SK-N-SH treated with all-trans-retinoic acid at 6 μM for 48 hours (cell line): Measurements from ENCODE around the gene PRSS21.

Experiments
- ATAC-seq: fragments of 200-7000 bp; cut with Tn5 transposase; 3 replicates; pipeline ENCODE4 v1.9.1; 2020; ENCODE audit warnings: mild to moderate bottlenecking, moderate library complexity
- ARNTL ChIP-seq: fragments of 450-650 bp; formaldehyde crosslinking; IDR thresholded peaks from 2 replicates; pipeline ENCODE4 v1.5.0; 2020; ENCODE audit warnings: low read depth, mild to moderate bottlenecking, moderate library complexity, borderline replicate concordance
- BACH2 ChIP-seq: fragments of 250-450 bp; sonication (Bioruptor Pico); IDR thresholded peaks from 2 replicates; pipeline ENCODE4 v1.9.0; 2021; ENCODE audit warnings: mild to moderate bottlenecking, borderline replicate concordance
- CSDC2 ChIP-seq: fragments of 250-450 bp; sonication (Bioruptor Pico); IDR thresholded peaks from 2 replicates; pipeline ENCODE4 v1.5.0; 2020; ENCODE audit warnings: mild to moderate bottlenecking, moderate library complexity
- GLIS3 ChIP-seq: fragments of 250-450 bp; sonication (Bioruptor Pico); IDR thresholded peaks from 2 replicates; pipeline ENCODE4 v1.5.0; 2020; ENCODE audit warnings: mild to moderate bottlenecking, moderate library complexity
- ISL1 ChIP-seq: fragments of 250-450 bp; sonication (Bioruptor Pico); IDR thresholded peaks from 2 replicates; pipeline ENCODE4 v2.1.2; 2022; ENCODE audit warnings: mild to moderate bottlenecking, moderate library complexity
- OSR1 ChIP-seq: fragments of 250-450 bp; sonication (Bioruptor Pico); IDR thresholded peaks from 2 replicates; pipeline ENCODE4 v1.8.0; 2022; ENCODE audit warnings: moderate library complexity, mild to moderate bottlenecking, inconsistent platforms
- PPARA ChIP-seq: fragments of 250-450 bp; sonication (Bioruptor Pico); IDR thresholded peaks from 2 replicates; pipeline ENCODE4 v1.5.0; 2020; ENCODE audit warnings: mild to moderate bottlenecking, borderline replicate concordance
- RARB ChIP-seq: fragments of 250-450 bp; sonication (Bioruptor Pico); IDR thresholded peaks from 2 replicates; pipeline ENCODE4 v1.8.0; 2021; ENCODE audit warnings: mild to moderate bottlenecking, moderate library complexity
- SNAI2 ChIP-seq: fragments of 250-450 bp; sonication (Bioruptor Pico); IDR thresholded peaks from 2 replicates; pipeline ENCODE4 v1.5.0; 2020; ENCODE audit warnings: mild to moderate bottlenecking, moderate library complexity
- TCF4 ChIP-seq: fragments of 250-450 bp; sonication (Bioruptor Pico); IDR thresholded peaks from 2 replicates; pipeline ENCODE4 v1.8.0; 2021; ENCODE audit warnings: mild to moderate bottlenecking, moderate library complexity, borderline replicate concordance
- TOX ChIP-seq: fragments of 250-450 bp; sonication (Bioruptor Pico); IDR thresholded peaks from 2 replicates; pipeline ENCODE4 v1.8.0; 2021; ENCODE audit warnings: mild to moderate bottlenecking, moderate library complexity, borderline replicate concordance
- ZC3H10 ChIP-seq: fragments of 250-450 bp; sonication (Bioruptor Pico); IDR thresholded peaks from 2 replicates; pipeline ENCODE4 v1.5.1; 2021; ENCODE audit warnings: mild to moderate bottlenecking, moderate library complexity
- ZFP3 ChIP-seq: fragments of 250-450 bp; sonication (Bioruptor Pico); IDR thresholded peaks from 2 replicates; pipeline ENCODE4 v1.5.0; 2020; ENCODE audit warnings: mild to moderate bottlenecking, moderate library complexity
- ZNF565 ChIP-seq: fragments of 450-650 bp; formaldehyde crosslinking; conservative IDR thresholded peaks from 2 replicates; pipeline ENCODE4 v1.5.0; 2020; ENCODE audit warnings: low read depth, mild to moderate bottlenecking, moderate library complexity
- ZNF70 ChIP-seq: fragments of 450-650 bp; formaldehyde crosslinking; IDR thresholded peaks from 2 replicates; pipeline ENCODE4 v1.5.0; 2020; ENCODE audit warnings: mild to moderate bottlenecking, moderate library complexity
- ZNF8 ChIP-seq: fragments of 450-650 bp; formaldehyde crosslinking; IDR thresholded peaks from 2 replicates; pipeline ENCODE4 v1.5.0; 2020; ENCODE audit warnings: mild to moderate bottlenecking, moderate library complexity
- TF ChIP-seq, protein P1 (sequence below): fragments of 250-450 bp; sonication (Bioruptor Pico); IDR thresholded peaks from 2 replicates; pipeline ENCODE4 v1.5.0; 2020; ENCODE audit warnings: mild to moderate bottlenecking, moderate library complexity
- TF ChIP-seq, protein P2 (sequence below): fragments of 250-450 bp; sonication (Bioruptor Pico); IDR thresholded peaks from 2 replicates; pipeline ENCODE4 v1.5.1; 2020; ENCODE audit warnings: low read depth, mild to moderate bottlenecking, moderate library complexity
- TF ChIP-seq, protein P3 (sequence below): fragments of 250-450 bp; sonication (Bioruptor Pico); IDR thresholded peaks from 2 replicates; pipeline ENCODE4 v1.5.1; 2021; ENCODE audit warnings: mild to moderate bottlenecking, moderate library complexity
- TF ChIP-seq, protein P4 (sequence below): fragments of 250-450 bp; sonication (Bioruptor Pico); IDR thresholded peaks from 2 replicates; pipeline ENCODE4 v1.8.0; 2020; ENCODE audit warnings: mild to moderate bottlenecking, moderate library complexity, borderline replicate concordance

The PRSS21 gene

GRCh38 chr16:2822496-2822895 lies 5.5 kb downstream of the PRSS21 start:
- ATAC-seq: no peak
- TF ChIP-seq ZNF565: no peak
- TF ChIP-seq ZNF70 (CRISPR knock-in tag): no peak
- no peak for TF ChIP-seq ZNF8 (CRISPR knock-in tag)
- TF ChIP-seq ISL1 (CRISPR knock-in tag): no peak
- TF ChIP-seq ZC3H10: no peak
- TF ChIP-seq OSR1 (CRISPR knock-in tag): no peak
- TF ChIP-seq, protein P1, sequence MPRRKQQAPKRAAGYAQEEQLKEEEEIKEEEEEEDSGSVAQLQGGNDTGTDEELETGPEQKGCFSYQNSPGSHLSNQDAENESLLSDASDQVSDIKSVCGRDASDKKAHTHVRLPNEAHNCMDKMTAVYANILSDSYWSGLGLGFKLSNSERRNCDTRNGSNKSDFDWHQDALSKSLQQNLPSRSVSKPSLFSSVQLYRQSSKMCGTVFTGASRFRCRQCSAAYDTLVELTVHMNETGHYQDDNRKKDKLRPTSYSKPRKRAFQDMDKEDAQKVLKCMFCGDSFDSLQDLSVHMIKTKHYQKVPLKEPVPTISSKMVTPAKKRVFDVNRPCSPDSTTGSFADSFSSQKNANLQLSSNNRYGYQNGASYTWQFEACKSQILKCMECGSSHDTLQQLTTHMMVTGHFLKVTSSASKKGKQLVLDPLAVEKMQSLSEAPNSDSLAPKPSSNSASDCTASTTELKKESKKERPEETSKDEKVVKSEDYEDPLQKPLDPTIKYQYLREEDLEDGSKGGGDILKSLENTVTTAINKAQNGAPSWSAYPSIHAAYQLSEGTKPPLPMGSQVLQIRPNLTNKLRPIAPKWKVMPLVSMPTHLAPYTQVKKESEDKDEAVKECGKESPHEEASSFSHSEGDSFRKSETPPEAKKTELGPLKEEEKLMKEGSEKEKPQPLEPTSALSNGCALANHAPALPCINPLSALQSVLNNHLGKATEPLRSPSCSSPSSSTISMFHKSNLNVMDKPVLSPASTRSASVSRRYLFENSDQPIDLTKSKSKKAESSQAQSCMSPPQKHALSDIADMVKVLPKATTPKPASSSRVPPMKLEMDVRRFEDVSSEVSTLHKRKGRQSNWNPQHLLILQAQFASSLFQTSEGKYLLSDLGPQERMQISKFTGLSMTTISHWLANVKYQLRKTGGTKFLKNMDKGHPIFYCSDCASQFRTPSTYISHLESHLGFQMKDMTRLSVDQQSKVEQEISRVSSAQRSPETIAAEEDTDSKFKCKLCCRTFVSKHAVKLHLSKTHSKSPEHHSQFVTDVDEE (CRISPR knock-in tag): no peak
- TF ChIP-seq TCF4 (CRISPR knock-in tag): no peak
- TF ChIP-seq, protein P2, sequence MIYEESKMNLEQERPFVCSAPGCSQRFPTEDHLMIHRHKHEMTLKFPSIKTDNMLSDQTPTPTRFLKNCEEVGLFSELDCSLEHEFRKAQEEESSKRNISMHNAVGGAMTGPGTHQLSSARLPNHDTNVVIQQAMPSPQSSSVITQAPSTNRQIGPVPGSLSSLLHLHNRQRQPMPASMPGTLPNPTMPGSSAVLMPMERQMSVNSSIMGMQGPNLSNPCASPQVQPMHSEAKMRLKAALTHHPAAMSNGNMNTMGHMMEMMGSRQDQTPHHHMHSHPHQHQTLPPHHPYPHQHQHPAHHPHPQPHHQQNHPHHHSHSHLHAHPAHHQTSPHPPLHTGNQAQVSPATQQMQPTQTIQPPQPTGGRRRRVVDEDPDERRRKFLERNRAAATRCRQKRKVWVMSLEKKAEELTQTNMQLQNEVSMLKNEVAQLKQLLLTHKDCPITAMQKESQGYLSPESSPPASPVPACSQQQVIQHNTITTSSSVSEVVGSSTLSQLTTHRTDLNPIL: no peak
- no peak for TF ChIP-seq PPARA (CRISPR knock-in tag)
- TF ChIP-seq, protein P3, sequence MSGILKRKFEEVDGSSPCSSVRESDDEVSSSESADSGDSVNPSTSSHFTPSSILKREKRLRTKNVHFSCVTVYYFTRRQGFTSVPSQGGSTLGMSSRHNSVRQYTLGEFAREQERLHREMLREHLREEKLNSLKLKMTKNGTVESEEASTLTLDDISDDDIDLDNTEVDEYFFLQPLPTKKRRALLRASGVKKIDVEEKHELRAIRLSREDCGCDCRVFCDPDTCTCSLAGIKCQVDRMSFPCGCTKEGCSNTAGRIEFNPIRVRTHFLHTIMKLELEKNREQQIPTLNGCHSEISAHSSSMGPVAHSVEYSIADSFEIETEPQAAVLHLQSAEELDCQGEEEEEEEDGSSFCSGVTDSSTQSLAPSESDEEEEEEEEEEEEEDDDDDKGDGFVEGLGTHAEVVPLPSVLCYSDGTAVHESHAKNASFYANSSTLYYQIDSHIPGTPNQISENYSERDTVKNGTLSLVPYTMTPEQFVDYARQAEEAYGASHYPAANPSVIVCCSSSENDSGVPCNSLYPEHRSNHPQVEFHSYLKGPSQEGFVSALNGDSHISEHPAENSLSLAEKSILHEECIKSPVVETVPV (CRISPR knock-in tag): no peak

DNA sequence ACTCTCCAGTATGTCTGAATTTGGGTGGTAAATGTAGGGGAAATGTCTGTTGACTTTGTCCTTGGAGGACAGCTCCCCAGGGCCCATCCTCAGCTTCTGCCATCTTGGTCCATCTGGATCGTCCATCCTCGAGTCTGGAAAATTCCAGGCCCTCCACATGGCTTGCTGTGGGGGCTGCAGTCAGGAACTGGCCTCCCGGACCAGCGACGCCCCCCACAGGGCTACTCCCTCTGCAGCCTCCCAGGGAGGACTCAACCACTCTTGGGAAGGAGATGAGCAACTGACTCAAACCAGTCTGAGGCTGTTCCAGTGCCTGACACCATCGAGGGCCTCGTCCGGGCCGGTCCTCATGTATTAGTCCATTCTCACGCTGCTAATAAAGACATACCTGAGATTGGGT lies 7.6 kb downstream of the PRSS21 start:
- ATAC-seq: no peak
- TF ChIP-seq ZNF8 (CRISPR knock-in tag) (no peak), BACH2 (CRISPR knock-in tag) (no peak), ARNTL (no peak), RARB (no peak), ZNF565 (no peak), ZNF70 (CRISPR knock-in tag) (no peak), CSDC2 (CRISPR knock-in tag) (no peak), PPARA (CRISPR knock-in tag) (no peak)
- TF ChIP-seq, protein P4, sequence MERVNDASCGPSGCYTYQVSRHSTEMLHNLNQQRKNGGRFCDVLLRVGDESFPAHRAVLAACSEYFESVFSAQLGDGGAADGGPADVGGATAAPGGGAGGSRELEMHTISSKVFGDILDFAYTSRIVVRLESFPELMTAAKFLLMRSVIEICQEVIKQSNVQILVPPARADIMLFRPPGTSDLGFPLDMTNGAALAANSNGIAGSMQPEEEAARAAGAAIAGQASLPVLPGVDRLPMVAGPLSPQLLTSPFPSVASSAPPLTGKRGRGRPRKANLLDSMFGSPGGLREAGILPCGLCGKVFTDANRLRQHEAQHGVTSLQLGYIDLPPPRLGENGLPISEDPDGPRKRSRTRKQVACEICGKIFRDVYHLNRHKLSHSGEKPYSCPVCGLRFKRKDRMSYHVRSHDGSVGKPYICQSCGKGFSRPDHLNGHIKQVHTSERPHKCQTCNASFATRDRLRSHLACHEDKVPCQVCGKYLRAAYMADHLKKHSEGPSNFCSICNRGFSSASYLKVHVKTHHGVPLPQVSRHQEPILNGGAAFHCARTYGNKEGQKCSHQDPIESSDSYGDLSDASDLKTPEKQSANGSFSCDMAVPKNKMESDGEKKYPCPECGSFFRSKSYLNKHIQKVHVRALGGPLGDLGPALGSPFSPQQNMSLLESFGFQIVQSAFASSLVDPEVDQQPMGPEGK (CRISPR knock-in tag): no peak

DNA sequence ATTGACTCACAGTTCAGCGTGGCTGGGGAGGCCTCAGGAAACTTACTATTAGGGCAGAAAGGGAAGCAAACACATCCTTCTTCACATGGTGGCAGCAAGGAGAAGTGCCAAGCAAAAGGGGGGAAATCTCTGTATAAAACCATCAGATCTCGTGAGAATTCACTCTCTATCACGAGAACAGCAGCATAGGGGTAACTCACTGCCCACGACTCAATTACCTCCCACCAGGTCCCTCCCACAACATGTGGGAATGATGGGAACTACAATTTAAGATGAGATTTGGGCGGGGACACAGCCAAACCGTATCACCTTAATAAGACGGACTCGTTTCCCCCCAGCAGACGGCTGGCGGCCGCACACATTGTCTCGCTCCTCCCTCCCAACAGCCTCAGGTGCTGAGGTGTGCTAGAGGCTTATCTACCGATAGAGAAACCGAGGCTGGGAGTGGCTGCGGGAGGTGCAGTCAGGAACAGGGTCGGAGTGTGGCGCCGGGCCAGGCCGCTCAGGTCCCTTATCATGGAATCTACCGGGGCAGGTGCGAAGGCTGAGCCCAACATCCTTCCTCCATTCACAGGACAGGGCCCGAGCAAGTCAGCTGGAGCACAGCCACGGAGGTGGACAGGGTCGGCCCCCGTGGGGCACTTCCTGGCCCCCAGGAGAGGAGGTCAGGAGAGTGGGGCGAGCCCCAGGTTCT lies 8.2 kb downstream of the PRSS21 start:
- ATAC-seq: no peak
- no peak for TF ChIP-seq SNAI2 (CRISPR knock-in tag)
- TF ChIP-seq PPARA (CRISPR knock-in tag): no peak
- TF ChIP-seq, protein P3 (CRISPR knock-in tag): no peak
- no peak for TF ChIP-seq GLIS3 (CRISPR knock-in tag)
- no peak for TF ChIP-seq TCF4 (CRISPR knock-in tag)
- TF ChIP-seq ISL1 (CRISPR knock-in tag): no peak
- TF ChIP-seq TOX (CRISPR knock-in tag): no peak
- no peak for TF ChIP-seq ARNTL
- no peak for TF ChIP-seq CSDC2 (CRISPR knock-in tag)
- no peak for TF ChIP-seq OSR1 (CRISPR knock-in tag)
- no peak for TF ChIP-seq ZNF70 (CRISPR knock-in tag)
- TF ChIP-seq ZFP3 (CRISPR knock-in tag): no peak
- TF ChIP-seq, protein P1 (CRISPR knock-in tag): no peak
- TF ChIP-seq, protein P4 (CRISPR knock-in tag): no peak
- no peak for TF ChIP-seq RARB
- no peak for TF ChIP-seq BACH2 (CRISPR knock-in tag)
- TF ChIP-seq ZC3H10: no peak
